GM10266 (cell line): ENCODE results near the gene RMDN2.

Experiments
- DNase-seq: peaks from one replicate; pipeline ENCODE4 v3.0.0; 2012; ENCODE audit errors: extremely low spot score
- CTCF ChIP-seq: IDR thresholded peaks from 2 replicates; pipeline ENCODE4 v1.5.1; 2012; ENCODE audit warnings: mild to moderate bottlenecking, low read depth; ENCODE audit not compliant: control insufficient read depth, insufficient read depth; ENCODE audit errors: missing control alignments

RMDN2 gene

GRCh38 chr2:37984176-37984575 lies 59.1 kb downstream of the RMDN2 start:
- no peak for DNase-seq
- no peak for TF ChIP-seq CTCF

GRCh38 chr2:37984589-37984988 lies 59.5 kb downstream of the RMDN2 start:
- no peak for DNase-seq
- TF ChIP-seq CTCF: no peak

- no peak for DNase-seq
- no peak for TF ChIP-seq CTCF
Observed at GRCh38 chr2:37985333-37985732, 60.2 kb downstream of the RMDN2 start.

GRCh38 chr2:37987098-37987775 lies 62.1 kb downstream of the RMDN2 start:
- no peak for TF ChIP-seq CTCF
- DNase-seq: no peak

GRCh38 chr2:37992601-37993000 lies 67.5 kb downstream of the RMDN2 start:
- TF ChIP-seq CTCF: no peak
- DNase-seq: no peak

- DNase-seq: no peak
Observed at GRCh38 chr2:37993143-37993542, 68.1 kb downstream of the RMDN2 start.

More at GRCh38 chr2:37993143-37993542, 68.1 kb downstream of the RMDN2 start:
- no peak for TF ChIP-seq CTCF
